Measurements from ENCODE around the gene DDX24.

GRCh38 chr14:94027566-94028449 is 53.2 kb downstream of the DDX24 start:
- TF ChIP-seq CTCF (optimal IDR thresholded peaks at IDR 0.05 in 1 of 3, IDR thresholded peaks at IDR 0.05 in 1 of 3, conservative IDR thresholded peaks at IDR 0.05 in 1 of 3; ENCODE audit: extremely low read depth in 1 of 3, insufficient read depth in 2 of 3, low read length in 3 of 3) (no peak), EZH2 (IDR thresholded peaks at IDR 0.05; ENCODE audit: low read length) (no peak)

All from keratinocyte (primary cell).